ENCODE data around the gene DDX41. TPM values are rescaled to one million over a fixed set of nuclear protein-coding genes. Genes with fewer than 3 reads are reported as not detected.

Gene DDX41
- total RNA-seq, 1 donor from 2014 or later: 250 TPM

- no peak for TF ChIP-seq CTCF (IDR thresholded peaks at IDR 0.05; ENCODE audit: insufficient read depth, low read length, severe bottlenecking)
- FAIRE-seq (no peak), DNase-seq (ENCODE audit: low read depth) (no peak)
- Histone ChIP-seq H3K27me3 (ENCODE audit: control insufficient read depth, insufficient read depth, low read length) (no peaks in the 10 kb centered on the region), H3K4me3 (ENCODE audit: low read depth, low read length) (no peak overlapping the region), H3K36me3 (ENCODE audit: control insufficient read depth, insufficient read depth, low read length) (peaks cover 6% of the 10 kb centered on the region)
Measured at GRCh38 chr5:177474846-177475562, 41.8 kb downstream of the DDX41 start.

DNA sequence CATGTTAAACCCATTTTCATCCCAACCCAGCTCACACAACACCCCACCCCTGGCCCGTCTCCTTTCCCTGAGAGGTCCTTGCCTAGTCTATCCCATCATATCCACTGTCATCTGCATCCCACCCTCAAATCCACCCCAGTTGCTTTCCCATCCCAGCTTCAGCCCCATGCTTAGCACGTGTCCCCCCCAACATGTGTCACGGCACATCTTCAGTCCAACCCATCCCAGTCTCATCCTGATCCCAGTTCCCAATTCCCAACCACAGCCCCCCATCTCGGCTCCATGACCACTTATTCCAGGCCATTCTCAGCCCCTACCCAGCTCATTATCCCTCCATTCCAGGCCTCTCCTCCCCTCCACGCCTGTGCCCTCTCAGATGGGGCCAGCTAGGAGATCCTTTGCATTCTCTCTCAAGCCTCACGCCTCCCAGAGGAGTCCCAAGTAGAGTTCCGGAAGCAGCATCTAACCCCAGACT is 42.7 kb downstream of the DDX41 start:
- H3K27me3 ChIP-seq (ENCODE audit: control insufficient read depth, insufficient read depth, low read length): no peaks in the 10 kb centered on the region
- no peak for TF ChIP-seq CTCF (IDR thresholded peaks at IDR 0.05; ENCODE audit: insufficient read depth, low read length, severe bottlenecking)
- no peak overlapping the region for H3K4me3 ChIP-seq (ENCODE audit: low read depth, low read length)
- FAIRE-seq (no peak), DNase-seq (ENCODE audit: low read depth) (no peak)
- peaks cover 8% of the 10 kb centered on the region for H3K36me3 ChIP-seq (ENCODE audit: control insufficient read depth, insufficient read depth, low read length)

- H3K36me3 ChIP-seq (ENCODE audit: control insufficient read depth, insufficient read depth, low read length): peaks cover 12% of the 10 kb centered on the region
- TF ChIP-seq CTCF (IDR thresholded peaks at IDR 0.05; ENCODE audit: insufficient read depth, low read length, severe bottlenecking): no peak
- no peak for FAIRE-seq
- H3K4me3 ChIP-seq (ENCODE audit: low read depth, low read length): peak within 1 kb of the TSS; percentile 70
- no peaks in the 10 kb centered on the region for H3K27me3 ChIP-seq (ENCODE audit: control insufficient read depth, insufficient read depth, low read length)
- no peak for DNase-seq (ENCODE audit: low read depth)
Measured at GRCh38 chr5:177473443-177474001, 43.2 kb downstream of the DDX41 start, which contains the start of gene DBN1. Gene DBN1, minus strand, starts transcription at chr5:177473634. Its CDS starts 113 bp downstream, at chr5:177473521.

GRCh38 chr5:177472460-177473442 is 44.0 kb downstream of the DDX41 start:
- FAIRE-seq (no peak), DNase-seq (ENCODE audit: low read depth) (no peak)
- no peak for TF ChIP-seq CTCF (IDR thresholded peaks at IDR 0.05; ENCODE audit: insufficient read depth, low read length, severe bottlenecking)
- Histone ChIP-seq H3K4me3 (ENCODE audit: low read depth, low read length) (peak overlapping the region; percentile 70), H3K36me3 (ENCODE audit: control insufficient read depth, insufficient read depth, low read length) (peaks cover 18% of the 10 kb centered on the region), H3K27me3 (ENCODE audit: control insufficient read depth, insufficient read depth, low read length) (no peaks in the 10 kb centered on the region)

GRCh38 chr5:177471610-177472356 is 45.0 kb downstream of the DDX41 start:
- peaks cover 26% of the 10 kb centered on the region for H3K36me3 ChIP-seq (ENCODE audit: control insufficient read depth, insufficient read depth, low read length)
- no peaks in the 10 kb centered on the region for H3K27me3 ChIP-seq (ENCODE audit: control insufficient read depth, insufficient read depth, low read length)
- FAIRE-seq (no peak), DNase-seq (ENCODE audit: low read depth) (no peak)
- peak overlapping the region; percentile 70 for H3K4me3 ChIP-seq (ENCODE audit: low read depth, low read length)
- TF ChIP-seq CTCF (IDR thresholded peaks at IDR 0.05; ENCODE audit: insufficient read depth, low read length, severe bottlenecking): no peak
